AG04449 (cell line): Measurements from ENCODE around the gene KRTAP5-2.

Experiments used
- CTCF ChIA-PET: fragments of 350-600 bp; formaldehyde crosslinking; extraction: SDS; loops from one replicate; lab custom pipeline; 2021; ENCODE audit warnings: antibody characterized with exemption; lab: Yijun Ruan, JAX
- POLR2A ChIA-PET: fragments of 400-600, 350-600 bp; formaldehyde crosslinking; extraction: SDS; loops from one replicate; lab custom pipeline; 2020; ENCODE audit warnings: antibody characterized with exemption, inconsistent platforms; lab: Yijun Ruan, JAX
- DNase-seq: peaks from one replicate; pipeline ENCODE4 v3.0.0-alpha.2; 2010; ENCODE audit warnings: low read depth, low spot score
- H3K4me3 ChIP-seq: 2 replicates; pipeline ENCODE4 v1.5.1; 2011; ENCODE audit warnings: low read depth, mild to moderate bottlenecking, control low read depth, low read length
- TF ChIP-seq, protein P1 (sequence below): IDR thresholded peaks from one replicate; pipeline ENCODE4 v1.5.1; 2011; ENCODE audit warnings: mild to moderate bottlenecking, moderate library complexity, low read length, control low read depth, inconsistent platforms; ENCODE audit not compliant: insufficient read depth; ENCODE audit errors: missing control alignments

KRTAP5-2 gene

DNA sequence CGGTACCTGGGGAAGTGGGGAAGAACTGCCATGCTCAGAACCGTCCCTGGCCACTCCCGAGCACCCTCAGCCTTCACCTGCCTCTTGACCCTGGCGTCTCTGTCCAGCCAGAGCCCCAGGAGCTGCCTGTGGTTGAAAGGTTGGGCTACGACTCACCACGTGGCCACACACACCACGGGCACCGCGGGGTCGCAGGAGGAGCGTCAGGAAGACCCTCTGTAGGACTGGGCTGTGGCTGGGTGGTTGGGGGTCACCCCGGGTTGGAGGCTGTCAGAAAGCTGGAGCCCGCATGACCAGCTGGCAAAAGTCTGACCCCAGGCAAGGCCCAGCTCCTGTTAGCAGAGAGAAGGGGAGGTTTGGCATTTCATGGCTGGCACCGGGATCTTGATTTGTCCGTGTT, 43.0 kb upstream of the KRTAP5-2 start:
- ChIA-PET POLR2A (no interaction called here), CTCF (interaction anchor here (0.8 to 8.0 kb wide), 10 partner anchors 10 to 515 kb away, joined by 3 to 134 read pairs (median 6); no protein-coding TSS in a partner anchor)
- TF ChIP-seq, protein P1, sequence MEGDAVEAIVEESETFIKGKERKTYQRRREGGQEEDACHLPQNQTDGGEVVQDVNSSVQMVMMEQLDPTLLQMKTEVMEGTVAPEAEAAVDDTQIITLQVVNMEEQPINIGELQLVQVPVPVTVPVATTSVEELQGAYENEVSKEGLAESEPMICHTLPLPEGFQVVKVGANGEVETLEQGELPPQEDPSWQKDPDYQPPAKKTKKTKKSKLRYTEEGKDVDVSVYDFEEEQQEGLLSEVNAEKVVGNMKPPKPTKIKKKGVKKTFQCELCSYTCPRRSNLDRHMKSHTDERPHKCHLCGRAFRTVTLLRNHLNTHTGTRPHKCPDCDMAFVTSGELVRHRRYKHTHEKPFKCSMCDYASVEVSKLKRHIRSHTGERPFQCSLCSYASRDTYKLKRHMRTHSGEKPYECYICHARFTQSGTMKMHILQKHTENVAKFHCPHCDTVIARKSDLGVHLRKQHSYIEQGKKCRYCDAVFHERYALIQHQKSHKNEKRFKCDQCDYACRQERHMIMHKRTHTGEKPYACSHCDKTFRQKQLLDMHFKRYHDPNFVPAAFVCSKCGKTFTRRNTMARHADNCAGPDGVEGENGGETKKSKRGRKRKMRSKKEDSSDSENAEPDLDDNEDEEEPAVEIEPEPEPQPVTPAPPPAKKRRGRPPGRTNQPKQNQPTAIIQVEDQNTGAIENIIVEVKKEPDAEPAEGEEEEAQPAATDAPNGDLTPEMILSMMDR, result no peak
- no peak overlapping the region for H3K4me3 ChIP-seq
- no peak for DNase-seq

DNA sequence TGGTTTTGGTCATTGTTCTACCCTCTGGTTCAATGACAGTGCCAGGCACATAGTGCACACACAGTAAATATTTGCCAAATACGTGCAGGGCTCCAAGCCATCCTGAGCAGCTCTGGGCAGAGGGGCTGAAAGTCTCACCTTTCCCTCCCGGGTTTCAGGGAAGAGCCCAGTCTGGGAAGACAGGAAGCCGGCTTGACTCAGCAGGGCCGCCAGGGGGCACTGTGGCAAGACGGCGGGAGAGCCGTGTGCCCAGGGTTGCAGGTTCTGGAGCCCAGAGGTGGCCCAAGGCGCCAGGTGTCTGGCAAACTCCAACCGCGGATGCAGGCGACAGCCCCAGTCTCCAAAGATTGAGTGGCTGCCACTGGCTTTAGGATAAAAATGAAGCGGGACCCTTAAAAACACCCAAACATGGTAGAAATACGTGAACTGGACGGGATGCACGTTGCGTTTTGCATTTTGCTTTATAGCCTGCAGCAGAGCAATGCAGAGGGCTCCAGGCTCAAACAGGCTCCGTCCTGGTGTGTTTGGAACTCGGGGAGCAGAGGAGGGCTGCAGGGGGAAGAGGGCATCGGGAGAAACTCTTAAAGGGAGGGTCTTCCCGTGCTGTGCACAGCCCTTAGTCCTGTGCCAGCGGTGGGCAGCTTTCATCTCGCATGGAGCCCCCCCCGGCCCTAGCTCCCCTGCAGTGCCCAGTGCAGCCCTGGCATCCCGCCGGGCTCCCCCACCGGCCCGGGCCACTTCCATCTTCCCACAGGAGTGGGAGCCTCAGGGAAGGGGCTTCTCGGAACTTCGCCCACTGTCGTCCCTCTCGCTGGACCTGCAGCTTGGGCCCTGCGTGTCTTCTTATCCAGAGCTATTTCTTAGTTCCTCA, 42.2 kb upstream of the KRTAP5-2 start:
- TF ChIP-seq, protein P1, result peak; percentile 87
- DNase-seq, result no peak
- ChIA-PET POLR2A (no interaction called here), CTCF (interaction anchor here (0.6 to 8.0 kb wide), 20 partner anchors 9 to 516 kb away, joined by 3 to 134 read pairs (median 5); partner anchors contain the start of genes KRTAP5-3 and KRTAP5-5)
- H3K4me3 ChIP-seq, result no peak overlapping the region

DNA sequence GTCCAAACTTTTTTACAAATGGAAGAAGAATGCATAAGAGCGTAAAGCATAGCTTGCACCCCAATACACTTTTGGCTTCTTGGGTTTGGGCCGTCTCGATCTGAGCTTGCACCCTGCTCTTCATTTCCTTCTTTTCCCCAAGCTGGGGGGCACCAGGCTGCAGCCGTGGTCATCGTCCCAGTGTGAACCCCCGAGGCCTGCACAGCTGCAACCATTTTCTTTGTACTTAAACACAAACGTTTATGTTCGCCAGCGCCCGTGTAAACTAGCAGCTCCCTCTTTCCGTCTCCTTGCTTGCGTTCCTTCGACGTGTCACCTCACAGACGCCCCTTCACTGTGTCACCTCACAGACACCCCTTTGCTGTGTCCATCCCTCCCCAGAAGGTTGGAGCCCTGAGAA, 41.6 kb upstream of the KRTAP5-2 start:
- ChIA-PET CTCF (interaction anchor here (0.8 to 8.0 kb wide), 14 partner anchors 8 to 517 kb away, joined by 3 to 134 read pairs (median 5); partner anchors contain the start of genes KRTAP5-3 and KRTAP5-5), POLR2A (no interaction called here)
- H3K4me3 ChIP-seq, result no peak overlapping the region
- TF ChIP-seq, protein P1, result no peak
- no peak for DNase-seq

DNA sequence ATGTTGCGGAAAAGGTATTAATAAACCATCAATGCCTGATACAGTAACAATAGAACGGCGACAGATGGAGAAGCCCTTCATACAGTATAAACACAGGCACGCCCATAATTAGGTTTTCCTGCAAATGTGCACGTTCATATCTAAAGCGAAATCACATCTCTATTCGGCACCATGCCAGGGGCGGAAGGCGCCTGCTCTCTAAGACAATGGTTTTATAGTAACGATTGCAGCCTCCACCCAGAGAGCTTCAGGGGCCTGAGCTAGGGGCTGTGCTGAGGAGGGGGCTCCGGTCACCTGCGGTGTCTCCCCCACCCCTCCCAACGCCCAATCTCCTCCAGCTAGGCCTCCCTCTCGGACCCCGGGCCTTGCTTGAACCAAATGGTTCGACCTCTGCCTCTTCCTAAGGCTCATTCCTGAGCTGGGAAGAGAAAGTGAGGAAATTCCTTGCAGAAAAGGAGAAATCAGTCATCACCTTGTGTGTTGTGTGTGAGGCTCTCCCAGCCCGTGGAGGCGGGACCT, 41.1 kb upstream of the KRTAP5-2 start:
- ChIA-PET CTCF (interaction anchor here (0.8 to 8.0 kb wide), 12 partner anchors 8 to 517 kb away, joined by 3 to 134 read pairs (median 5); partner anchors contain the start of gene KRTAP5-5), POLR2A (no interaction called here)
- DNase-seq, result no peak
- TF ChIP-seq, protein P1, result no peak
- no peak overlapping the region for H3K4me3 ChIP-seq

DNA sequence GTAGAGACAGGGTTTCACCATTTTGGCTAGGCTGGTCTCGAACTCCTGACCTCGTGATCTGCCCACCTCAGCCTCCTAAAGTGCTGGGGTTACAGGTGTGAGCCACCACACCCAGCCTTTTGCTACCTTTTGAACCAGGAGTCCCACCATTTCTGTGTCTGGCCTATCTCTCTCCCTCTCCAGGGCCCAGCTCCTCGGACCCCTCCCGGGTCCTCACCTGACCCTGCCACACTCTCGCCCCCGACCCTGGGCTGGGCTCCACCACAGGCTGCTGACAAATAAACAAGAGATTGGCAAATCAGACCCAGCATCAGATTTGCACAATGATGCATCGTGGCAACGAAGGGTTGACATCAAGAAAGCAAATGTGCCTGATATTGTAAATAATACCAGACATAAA, 40.2 kb upstream of the KRTAP5-2 start:
- TF ChIP-seq, protein P1, result no peak
- DNase-seq, result no peak
- ChIA-PET CTCF (interaction anchor here (0.7 to 8.0 kb wide), 8 partner anchors 7 to 514 kb away, joined by 3 to 134 read pairs (median 4); partner anchors contain the start of gene KRTAP5-5), POLR2A (no interaction called here)
- no peak overlapping the region for H3K4me3 ChIP-seq

DNA sequence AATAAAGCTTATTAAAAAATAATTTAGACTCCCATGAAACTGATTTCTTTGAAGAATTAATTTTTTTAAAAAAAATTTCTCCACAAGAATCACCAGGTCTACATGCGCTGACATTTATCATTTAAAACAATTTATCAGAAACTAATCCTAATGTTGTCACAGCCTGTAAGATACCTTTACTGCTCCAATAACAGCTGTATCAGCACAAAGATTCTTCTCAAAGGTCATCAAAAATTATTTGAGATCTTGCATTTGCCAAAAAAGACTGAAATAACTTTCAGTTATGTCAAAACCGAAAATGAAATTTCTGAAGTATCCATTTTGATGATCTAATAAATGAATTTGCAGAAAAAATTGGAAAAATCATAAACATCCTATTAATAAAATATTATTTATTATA, 39.5 kb upstream of the KRTAP5-2 start:
- CTCF ChIA-PET, result interaction anchor here (0.6 to 8.0 kb wide), 7 partner anchors 10 to 515 kb away, joined by 3 to 134 read pairs (median 4); partner anchors contain the start of gene KRTAP5-5
- TF ChIP-seq, protein P1, result no peak
- H3K4me3 ChIP-seq, result no peak overlapping the region
- no peak for DNase-seq
- POLR2A ChIA-PET, result no interaction called here
